Prostate gland (tissue), 2 donors: ENCODE results near the gene WFIKKN1. TPM values are rescaled to one million over a fixed set of nuclear protein-coding genes. Genes with fewer than 3 reads are reported as not detected.

Experiments used
- DNase-seq: peaks from one replicate; pipeline ENCODE4 v3.0.0-alpha.2; 2019; ENCODE audit warnings: low spot score
- H3K27ac ChIP-seq, 2 donors: fragments of 200-600 bp; sonication (generic); 2 replicates each; pipeline ENCODE4 v1.5.1; 2017 to 2019
- H3K27me3 ChIP-seq: fragments of 200-600 bp; sonication (generic); replicated peaks from 2 replicates; pipeline ENCODE4 v1.5.1; 2019; ENCODE audit not compliant: insufficient read depth
- H3K36me3 ChIP-seq, 2 donors: fragments of 200-600 bp; sonication (generic); 1 replicate in 1 of 2; 2 replicates in 1 of 2; pipeline versions ENCODE4 v1.5.1 to v1.8.1; 2017 to 2019
- H3K4me1 ChIP-seq: fragments of 200-600 bp; sonication (generic); replicated peaks from 2 replicates; pipeline ENCODE4 v1.5.1; 2019
- H3K4me3 ChIP-seq, 2 donors: fragments of 200-600 bp; sonication (generic); 2 replicates each; pipeline ENCODE4 v1.5.1; 2017 to 2019
- H3K9me3 ChIP-seq: fragments of 200-600 bp; sonication (generic); 2 replicates; pipeline ENCODE4 v1.5.1; 2017
- CTCF ChIP-seq, 4 experiments: fragments of 200-600 bp in 2 of 4; fragments of 450-650 bp in 2 of 4; sonication (generic) in 2 of 4; IDR thresholded peaks; 1 replicate in 3 of 4; 2 replicates in 1 of 4; pipeline ENCODE4 v1.5.1; 2016 to 2019; ENCODE audit warnings: antibody characterized with exemption in 4 of 4, mild to moderate bottlenecking in 2 of 4, moderate library complexity in 2 of 4
- POLR2A ChIP-seq: fragments of 450-650 bp; IDR thresholded peaks from one replicate; pipeline ENCODE4 v1.6.1; 2016; ENCODE audit warnings: antibody characterized with exemption, mild to moderate bottlenecking
- POLR2AphosphoS5 ChIP-seq: sonication (generic); formaldehyde crosslinking; IDR thresholded peaks from one replicate; pipeline ENCODE4 v1.6.1; 2017; ENCODE audit warnings: antibody characterized with exemption
- WGBS: methylation state at CpG from one replicate; pipeline ENCODE4 v1.1.5; 2018; 5-methylcytosine and 5-hydroxymethylcytosine counted together
- intact Hi-C: fragments of 100-400 bp; cut with DNase I; formaldehyde crosslinking; loops from one replicate; pipeline ENCODE4 v1.14.2; 2022
- total RNA-seq, 2 donors: library from RNA; depleted of rRNA; stranded (reverse); fragments of >200 nt; gene quantifications; one replicate each; pipeline ENCODE4 v1.1.0, GENCODE V29; 2016

The WFIKKN1 gene
- total RNA-seq, 2 donors from 2014 or later, result 1.5 to 1.9 TPM

GRCh38 chr16:644556-644955 lies 13.8 kb downstream of the WFIKKN1 start:
- no peak for DNase-seq
- Histone ChIP-seq H3K4me1 (peaks cover 19% of the 10 kb centered on the region), H3K36me3 (no peaks in the 10 kb centered on the region), H3K4me3 (no peak overlapping the region), H3K27me3 (no peaks in the 10 kb centered on the region), H3K27ac (no peak overlapping the region), H3K9me3 (no peaks in the 10 kb centered on the region)
- no peak for TF ChIP-seq CTCF (IDR thresholded peaks at IDR 0.05)
- TF ChIP-seq POLR2AphosphoS5, result no peak
- no peak for TF ChIP-seq POLR2A
- intact Hi-C loops, result no loop called here
- WGBS, result 93% methylated on average over 12 of the region's 12 CpGs

- DNase-seq, result no peak
- Histone ChIP-seq H3K4me1 (peaks cover 24% of the 10 kb centered on the region), H3K27ac (no peak overlapping the region), H3K27me3 (no peaks in the 10 kb centered on the region), H3K9me3 (no peaks in the 10 kb centered on the region), H3K4me3 (no peak overlapping the region), H3K36me3 (no peaks in the 10 kb centered on the region)
- intact Hi-C loops, result no loop called here
- 75% methylated on average over 31 of the region's 32 CpGs for WGBS
- TF ChIP-seq POLR2AphosphoS5, result no peak
- TF ChIP-seq POLR2A, result no peak
- TF ChIP-seq CTCF (IDR thresholded peaks at IDR 0.05), result no peak
These were observed 15.3 kb downstream of the WFIKKN1 start for GRCh38 chr16:645852-646678.

GRCh38 chr16:646679-647172 lies 15.9 kb downstream of the WFIKKN1 start:
- Histone ChIP-seq H3K9me3 (no peaks in the 10 kb centered on the region), H3K4me1 (peaks cover 24% of the 10 kb centered on the region), H3K36me3 (no peaks in the 10 kb centered on the region), H3K27me3 (no peaks in the 10 kb centered on the region), H3K27ac (no peak overlapping the region), H3K4me3 (no peak overlapping the region)
- DNase-seq, result no peak
- intact Hi-C loops, result no loop called here
- WGBS, result 82% methylated on average over 13 of the region's 22 CpGs
- TF ChIP-seq POLR2A (no peak), CTCF (IDR thresholded peaks at IDR 0.05) (no peak), POLR2AphosphoS5 (no peak)

- intact Hi-C loops, result no loop called here
- TF ChIP-seq CTCF (IDR thresholded peaks at IDR 0.05) (no peak), POLR2AphosphoS5 (no peak), POLR2A (no peak)
- Histone ChIP-seq H3K4me3 (no peak overlapping the region), H3K36me3 (no peaks in the 10 kb centered on the region), H3K27ac (peak overlapping the region in 1 of 2 donors; percentile 74), H3K9me3 (no peaks in the 10 kb centered on the region), H3K4me1 (peaks cover 24% of the 10 kb centered on the region), H3K27me3 (no peaks in the 10 kb centered on the region)
- WGBS, result 81% methylated on average over 19 of the region's 25 CpGs
- no peak for DNase-seq
These were observed 16.6 kb downstream of the WFIKKN1 start for GRCh38 chr16:647173-647902.
